HUES6 (cell line): ENCODE results near the gene PBXIP1.
"Not testable (repeated sequence)": the region's sequence is repeated elsewhere in the genome, so short reads cannot be mapped to it uniquely, and the experiment has no call there.

Experiments
- H3K27ac ChIP-seq: 2 replicates; pipeline ENCODE4 v1.7.0; 2013; ENCODE audit warnings: low read depth, mild to moderate bottlenecking, low read length, inconsistent platforms
- H3K27me3 ChIP-seq: 2 replicates; pipeline ENCODE4 v1.6.1; 2013; ENCODE audit warnings: low read length; ENCODE audit not compliant: control insufficient read depth, insufficient read depth
- H3K36me3 ChIP-seq: 2 replicates; pipeline ENCODE4 v1.6.1; 2013; ENCODE audit warnings: low read length; ENCODE audit not compliant: control insufficient read depth, insufficient read depth
- H3K4me1 ChIP-seq: 2 replicates; pipeline ENCODE4 v1.6.1; 2013; ENCODE audit warnings: low read length; ENCODE audit not compliant: control insufficient read depth, insufficient read depth
- H3K4me3 ChIP-seq: 2 replicates; pipeline ENCODE4 v1.5.1; 2013; ENCODE audit warnings: low read depth, low read length
- H3K9ac ChIP-seq: one replicate; pipeline ENCODE4 v1.6.1; 2013; ENCODE audit warnings: mild to moderate bottlenecking, low read length
- H3K9me3 ChIP-seq: 2 replicates; pipeline ENCODE4 v1.6.1; 2013; ENCODE audit warnings: low read depth, low read length; ENCODE audit not compliant: control insufficient read depth, insufficient read depth

The PBXIP1 gene

DNA sequence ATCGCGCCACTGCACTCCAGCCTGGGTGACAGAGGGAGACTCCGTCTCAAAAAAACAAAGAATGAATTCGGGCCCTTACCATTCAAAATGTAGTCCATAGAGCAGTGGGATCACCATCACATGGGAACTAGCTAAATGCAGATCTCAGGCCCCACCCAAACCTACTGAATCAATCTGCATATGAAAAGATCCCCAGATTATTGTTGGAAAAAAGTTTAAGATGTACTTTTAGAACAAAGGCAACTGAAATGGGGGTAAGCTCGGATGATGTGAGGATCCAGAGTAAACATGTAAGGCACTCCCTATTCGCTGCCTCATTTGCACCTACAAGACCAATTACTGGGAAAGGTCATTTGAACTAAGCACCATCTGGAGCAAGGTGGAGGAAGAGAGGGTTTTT is 26.4 kb upstream of the PBXIP1 start:
- H3K4me3 ChIP-seq, result peak overlapping the region; percentile 50
- H3K4me1 ChIP-seq, result peaks cover 6% of the 10 kb centered on the region
- no peaks in the 10 kb centered on the region for H3K27me3 ChIP-seq
- peak overlapping the region; percentile 87 for H3K27ac ChIP-seq
- no peaks in the 10 kb centered on the region for H3K9me3 ChIP-seq
- H3K9ac ChIP-seq, result peak overlapping the region; percentile 83
- H3K36me3 ChIP-seq, result peaks cover 35% of the 10 kb centered on the region

DNA sequence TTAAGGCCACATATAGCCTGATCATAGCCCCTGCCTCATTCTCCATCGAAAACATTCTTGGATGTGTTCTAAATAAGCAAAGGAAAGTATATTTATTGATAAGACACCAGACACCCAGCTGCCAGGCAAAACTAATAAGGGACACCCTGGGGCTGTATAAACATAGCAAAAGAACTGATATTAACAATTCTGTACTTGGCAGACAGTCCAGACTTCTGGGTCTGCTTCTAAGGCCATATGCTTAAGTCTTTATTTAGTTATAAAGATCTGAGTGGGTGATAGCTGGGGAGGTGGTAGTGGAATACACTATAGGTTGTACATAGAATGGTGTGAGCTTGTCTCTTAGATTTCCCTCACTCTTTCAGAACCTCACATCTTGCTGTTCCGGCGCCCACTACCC is 22.5 kb upstream of the PBXIP1 start:
- H3K9me3 ChIP-seq, result no peaks in the 10 kb centered on the region
- H3K27ac ChIP-seq, result no peak overlapping the region
- no peaks in the 10 kb centered on the region for H3K27me3 ChIP-seq
- H3K4me1 ChIP-seq, result peaks cover 11% of the 10 kb centered on the region
- no peak overlapping the region for H3K4me3 ChIP-seq
- H3K9ac ChIP-seq, result no peak overlapping the region
- H3K36me3 ChIP-seq, result peaks cover 28% of the 10 kb centered on the region

- not testable (repeated sequence) for H3K4me3 ChIP-seq, H3K27ac ChIP-seq, H3K27me3 ChIP-seq, H3K9ac ChIP-seq, H3K9me3 ChIP-seq
- H3K36me3 ChIP-seq, result peaks cover 28% of the 10 kb centered on the region
- peaks cover 14% of the 10 kb centered on the region for H3K4me1 ChIP-seq
Observed at GRCh38 chr1:154977762-154978161, 21.9 kb upstream of the PBXIP1 start.

- Histone ChIP-seq H3K27ac (peak overlapping the region; percentile 61), H3K27me3 (no peaks in the 10 kb centered on the region), H3K4me1 (peaks cover 22% of the 10 kb centered on the region), H3K4me3 (peak overlapping the region; percentile 82), H3K36me3 (peaks cover 25% of the 10 kb centered on the region), H3K9ac (peak overlapping the region; percentile 90), H3K9me3 (no peaks in the 10 kb centered on the region)
Observed at GRCh38 chr1:154975409-154976059, 19.6 kb upstream of the PBXIP1 start.

GRCh38 chr1:154974808-154975408 is 19.0 kb upstream of the PBXIP1 start:
- Histone ChIP-seq H3K36me3 (peaks cover 22% of the 10 kb centered on the region), H3K4me3 (peak overlapping the region; percentile 82), H3K9ac (peak overlapping the region; percentile 90), H3K27ac (peak overlapping the region; percentile 61), H3K27me3 (no peaks in the 10 kb centered on the region), H3K9me3 (no peaks in the 10 kb centered on the region), H3K4me1 (peaks cover 22% of the 10 kb centered on the region)

- Histone ChIP-seq H3K4me3 (peak within 1 kb of the TSS; percentile 82), H3K9me3 (no peaks in the 10 kb centered on the region), H3K27me3 (no peaks in the 10 kb centered on the region), H3K4me1 (peaks cover 22% of the 10 kb centered on the region), H3K27ac (peak within 1 kb of the TSS; percentile 95), H3K36me3 (peaks cover 16% of the 10 kb centered on the region), H3K9ac (peak within 1 kb of the TSS; percentile 90)
Observed at GRCh38 chr1:154974102-154974807, 18.4 kb upstream of the PBXIP1 start, which contains the start of gene CKS1B. TSS of gene CKS1B (plus strand) at chr1:154974681. CDS start at chr1:154974746, 65 bp downstream.

DNA sequence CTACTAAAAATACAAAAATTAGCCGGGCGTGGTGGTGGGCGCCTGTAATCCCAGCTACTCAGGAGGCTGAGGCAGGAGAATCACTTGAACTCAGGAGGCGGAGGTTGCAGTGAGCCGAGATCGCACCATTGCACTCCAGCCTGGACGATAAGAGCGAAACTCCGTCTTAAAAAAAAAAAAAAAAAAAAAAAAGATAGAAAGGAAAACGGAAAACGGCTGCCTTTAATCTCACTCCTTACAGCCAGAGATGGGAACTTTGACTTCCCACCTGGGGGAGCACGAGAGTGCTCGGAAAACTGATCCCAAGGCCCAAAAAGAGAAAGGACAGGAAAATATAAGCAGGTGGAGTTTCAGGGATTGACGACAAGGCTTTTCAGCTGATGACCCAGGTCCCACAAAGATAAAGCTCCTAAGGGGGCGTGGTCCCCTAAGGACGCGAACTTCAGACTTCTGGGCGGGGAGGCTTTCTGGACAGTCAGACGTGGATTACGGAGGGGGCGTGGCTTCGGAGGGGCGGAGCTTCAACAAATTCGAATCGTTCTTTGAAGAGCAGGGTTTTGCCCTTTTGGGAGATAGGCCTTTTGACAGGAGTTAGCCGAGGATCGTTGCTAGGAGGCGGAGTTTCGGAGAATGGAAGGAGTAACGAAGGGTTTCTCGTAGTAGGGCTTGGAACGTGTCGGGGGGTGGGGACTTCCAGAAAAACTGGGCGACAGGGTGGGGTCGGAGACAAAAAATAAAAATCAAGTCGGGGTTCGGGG is 17.6 kb upstream of the PBXIP1 start:
- H3K9ac ChIP-seq, result peak overlapping the region; percentile 90
- peaks cover 15% of the 10 kb centered on the region for H3K36me3 ChIP-seq
- peak overlapping the region; percentile 95 for H3K27ac ChIP-seq
- H3K4me1 ChIP-seq, result peaks cover 28% of the 10 kb centered on the region
- H3K27me3 ChIP-seq, result no peaks in the 10 kb centered on the region
- H3K4me3 ChIP-seq, result peak overlapping the region; percentile 82
- no peaks in the 10 kb centered on the region for H3K9me3 ChIP-seq

GRCh38 chr1:154972517-154973343 is 16.8 kb upstream of the PBXIP1 start:
- H3K27ac ChIP-seq, result peak overlapping the region; percentile 95
- no peaks in the 10 kb centered on the region for H3K9me3 ChIP-seq
- H3K9ac ChIP-seq, result peak overlapping the region; percentile 90
- H3K27me3 ChIP-seq, result no peaks in the 10 kb centered on the region
- peak overlapping the region; percentile 82 for H3K4me3 ChIP-seq
- peaks cover 15% of the 10 kb centered on the region for H3K36me3 ChIP-seq
- H3K4me1 ChIP-seq, result peaks cover 29% of the 10 kb centered on the region

DNA sequence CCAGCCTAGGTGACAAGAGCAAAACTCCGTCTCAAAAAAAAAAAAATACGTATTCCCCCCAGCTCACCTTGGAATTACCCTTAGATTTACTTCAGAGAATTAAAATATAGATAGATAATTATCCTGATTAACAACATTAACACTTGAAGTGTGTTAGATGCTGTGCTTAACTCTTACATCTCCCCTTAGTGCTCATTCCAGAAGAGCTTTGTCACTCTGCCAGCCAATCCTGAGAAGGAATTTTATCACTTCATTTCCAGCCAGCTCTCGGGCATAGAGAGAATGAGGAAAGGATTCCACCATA is 16.3 kb upstream of the PBXIP1 start:
- Histone ChIP-seq H3K9me3 (no peaks in the 10 kb centered on the region), H3K4me3 (peak overlapping the region; percentile 82), H3K9ac (peak overlapping the region; percentile 90), H3K27me3 (no peaks in the 10 kb centered on the region), H3K27ac (peak overlapping the region; percentile 95), H3K36me3 (peaks cover 16% of the 10 kb centered on the region), H3K4me1 (peaks cover 29% of the 10 kb centered on the region)

GRCh38 chr1:154971341-154971998 is 15.6 kb upstream of the PBXIP1 start:
- Histone ChIP-seq H3K9me3 (no peaks in the 10 kb centered on the region), H3K4me3 (peak overlapping the region; percentile 65), H3K27me3 (no peaks in the 10 kb centered on the region), H3K27ac (peak overlapping the region; percentile 95), H3K9ac (peak overlapping the region; percentile 90), H3K4me1 (peaks cover 29% of the 10 kb centered on the region), H3K36me3 (peaks cover 23% of the 10 kb centered on the region)
